H1 (cell line): ENCODE data around the gene GDPGP1.

Source experiments
- CBX5 ChIP-seq: fragments of 300-800, 300-1000 bp; sonication (generic); IDR thresholded peaks from 2 replicates; pipeline ENCODE4 v1.7.1; 2016; ENCODE audit warnings: antibody characterized with exemption, low read length, low read depth
- EP300 ChIP-seq, 2 experiments: IDR thresholded peaks; 1 replicate in 1 of 2; 2 replicates in 1 of 2; pipeline ENCODE4 v1.6.1; 2011 to 2012; ENCODE audit warnings: low read depth in 2 of 2, low read length in 2 of 2, mild to moderate bottlenecking in 2 of 2, borderline replicate concordance in 1 of 2, inconsistent platforms in 1 of 2, moderate library complexity in 1 of 2
- GABPA ChIP-seq: IDR thresholded peaks from 2 replicates; pipeline ENCODE4 v1.6.1; 2011; ENCODE audit warnings: mild to moderate bottlenecking, low read length, moderate library complexity, borderline replicate concordance; ENCODE audit not compliant: insufficient read depth
- POLR2A ChIP-seq, 2 experiments: IDR thresholded peaks; 1 replicate in 1 of 2; 2 replicates in 1 of 2; pipeline ENCODE4 v1.6.1; 2011; ENCODE audit warnings: low read depth in 2 of 2, low read length in 2 of 2, mild to moderate bottlenecking in 2 of 2; ENCODE audit errors: control extremely low read depth in 1 of 2
- POLR2AphosphoS5 ChIP-seq: IDR thresholded peaks from 2 replicates; pipeline ENCODE4 v1.6.1; 2011; ENCODE audit warnings: low read depth, low read length
- USF2 ChIP-seq: IDR thresholded peaks from 2 replicates; pipeline ENCODE4 v1.6.1; 2011; ENCODE audit warnings: low read length, improper control_type of control experiment

GRCh38 chr15:90268415-90268814 is 34.4 kb downstream of the GDPGP1 start:
- TF ChIP-seq POLR2A (IDR thresholded peaks at IDR 0.05; ENCODE audit: control extremely low read depth in 1 of 2, low read depth in 2 of 2, low read length in 2 of 2) (no peak), GABPA (no peak), EP300 (IDR thresholded peaks at IDR 0.05; ENCODE audit: borderline replicate concordance in 1 of 2, low read depth in 2 of 2, low read length in 2 of 2) (no peak), POLR2AphosphoS5 (no peak), USF2 (no peak), CBX5 (no peak)
